GM13977 (cell line): ENCODE measurements around the gene TPSAB1.

Source experiments
- DNase-seq: peaks from one replicate; pipeline ENCODE4 v3.0.0; 2012; ENCODE audit warnings: low spot score
- CTCF ChIP-seq: IDR thresholded peaks from 2 replicates; pipeline ENCODE4 v1.5.1; 2012; ENCODE audit warnings: mild to moderate bottlenecking, control low read depth; ENCODE audit not compliant: insufficient read depth; ENCODE audit errors: extremely low read depth, missing control alignments
- in situ Hi-C: fragments of 300-500 bp; cut with MboI; formaldehyde crosslinking; loops from one replicate; pipeline ENCODE4 v1.12.0; 2022; ENCODE audit warnings: low sequenced_read_pairs, low pct_unique_long_range_greater_than_20kb, mixed read lengths, inconsistent platforms; ENCODE audit not compliant: unreplicated experiment

Gene TPSAB1

DNA sequence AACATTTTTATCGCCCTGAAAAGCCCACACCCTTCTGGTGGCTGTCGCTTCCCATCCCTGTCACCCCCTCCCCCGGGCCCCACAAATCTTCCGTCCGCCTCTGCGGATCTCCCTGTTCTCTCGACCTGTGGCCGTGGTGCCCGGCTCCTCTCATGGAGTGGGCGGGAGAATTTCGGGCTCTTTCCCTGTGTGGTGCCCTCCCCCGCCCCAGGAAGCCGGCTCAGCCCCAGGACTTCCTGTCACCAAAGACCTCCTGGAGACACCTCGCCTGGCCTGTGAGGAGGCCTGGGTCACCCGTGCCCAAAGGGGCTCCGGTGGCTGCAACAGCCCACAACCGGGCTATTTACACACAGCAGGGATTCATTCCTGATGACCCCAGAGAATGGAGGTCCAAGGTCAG lies 42.8 kb downstream of the TPSAB1 start:
- in situ Hi-C loops: no loop called here
- TF ChIP-seq CTCF: no peak
- no peak for DNase-seq

- in situ Hi-C loops: no loop called here
- no peak for TF ChIP-seq CTCF
- DNase-seq: no peak
These were observed 43.6 kb downstream of the TPSAB1 start for GRCh38 chr16:1283996-1284616.

GRCh38 chr16:1285669-1286512 lies 45.4 kb downstream of the TPSAB1 start:
- TF ChIP-seq CTCF: no peak
- in situ Hi-C loops: no loop called here

DNA sequence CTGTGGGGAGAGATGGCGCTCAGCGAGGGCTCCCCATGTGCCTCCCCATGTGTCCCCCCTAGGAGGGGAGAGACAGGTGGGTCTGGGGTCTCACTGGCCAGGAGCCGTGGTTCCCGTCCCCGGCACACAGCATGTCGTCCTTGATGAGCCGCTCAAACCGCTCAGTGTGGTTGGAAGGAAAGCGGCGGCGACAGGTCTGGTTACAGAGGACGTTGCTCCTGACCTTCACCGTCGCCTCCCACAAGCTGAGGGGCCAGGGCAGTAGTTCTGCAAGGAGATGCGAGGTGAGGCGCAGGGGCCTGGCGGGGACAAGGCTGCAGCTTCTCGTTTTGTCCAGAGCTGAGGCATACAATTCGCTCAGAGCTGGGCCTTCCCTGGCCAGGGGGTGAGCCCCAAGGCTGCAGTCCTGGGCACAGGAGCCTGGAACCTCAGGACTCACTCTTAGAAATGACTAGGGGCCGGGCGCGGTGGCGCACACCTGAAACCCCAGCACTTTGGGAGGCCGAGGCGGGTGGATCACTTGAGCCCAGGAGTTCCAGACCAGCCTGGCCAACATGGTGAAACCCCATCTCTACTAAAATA lies 46.1 kb downstream of the TPSAB1 start:
- TF ChIP-seq CTCF: no peak
- in situ Hi-C loops: no loop called here
- DNase-seq: no peak

More at GRCh38 chr16:1285669-1286512, 45.4 kb downstream of the TPSAB1 start:
- DNase-seq: no peak

DNA sequence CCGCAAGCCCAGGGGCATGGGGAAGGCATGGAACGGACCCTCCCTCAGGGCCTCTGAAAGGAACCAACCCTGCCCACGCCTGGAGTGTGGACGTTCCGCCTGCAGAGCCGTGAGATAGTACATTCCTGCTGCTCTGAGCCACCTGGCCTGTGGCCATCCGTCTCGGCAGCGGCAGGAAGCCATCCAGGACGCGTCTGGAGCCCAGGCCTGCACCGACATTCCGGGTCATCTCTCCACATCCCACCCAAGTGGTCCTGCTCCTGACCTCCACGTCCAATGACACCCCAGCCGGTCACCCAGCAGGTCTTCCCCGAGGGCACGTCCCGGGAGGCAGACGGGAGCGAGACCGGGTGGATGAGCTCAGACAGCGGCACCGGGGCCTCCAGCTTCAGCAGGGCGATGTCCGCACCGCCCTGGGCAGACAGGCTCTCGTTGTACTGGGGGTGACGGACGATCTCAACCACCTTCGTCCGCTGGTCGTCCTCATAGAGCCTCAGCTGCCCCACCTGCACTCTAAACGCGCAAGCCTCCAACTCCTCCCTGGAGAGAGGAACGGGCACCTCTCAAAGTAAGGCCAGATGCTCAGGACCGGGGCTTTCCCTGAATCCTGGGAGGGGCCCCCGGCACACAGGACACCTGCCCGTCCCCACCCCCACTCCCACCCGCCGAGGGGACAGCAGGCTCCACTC lies 47.6 kb downstream of the TPSAB1 start:
- in situ Hi-C loops: no loop called here
- no peak for DNase-seq
- no peak for TF ChIP-seq CTCF

- no peak for DNase-seq
- in situ Hi-C loops: no loop called here
- no peak for TF ChIP-seq CTCF
These were observed 48.4 kb downstream of the TPSAB1 start for GRCh38 chr16:1288813-1289476.
